Stimulated activated CD4-positive, alpha-beta T cell treated with anti-CD3 and anti-CD28 coated beads, Interleukin-1b, Interleukin-23, amount 100 ng/mL, for 1 hour (primary cell): ENCODE measurements around the gene WDR31.
"Not testable (repeated sequence)": the region's sequence is repeated elsewhere in the genome, so short reads cannot be mapped to it uniquely, and the experiment has no call there.

ENCODE experiments used
- DNase-seq, 2 donors: peaks; one replicate each; pipeline ENCODE4 v3.0.0-alpha.2; 2020; ENCODE audit warnings: low read depth in 2 of 2

WDR31 gene

DNA sequence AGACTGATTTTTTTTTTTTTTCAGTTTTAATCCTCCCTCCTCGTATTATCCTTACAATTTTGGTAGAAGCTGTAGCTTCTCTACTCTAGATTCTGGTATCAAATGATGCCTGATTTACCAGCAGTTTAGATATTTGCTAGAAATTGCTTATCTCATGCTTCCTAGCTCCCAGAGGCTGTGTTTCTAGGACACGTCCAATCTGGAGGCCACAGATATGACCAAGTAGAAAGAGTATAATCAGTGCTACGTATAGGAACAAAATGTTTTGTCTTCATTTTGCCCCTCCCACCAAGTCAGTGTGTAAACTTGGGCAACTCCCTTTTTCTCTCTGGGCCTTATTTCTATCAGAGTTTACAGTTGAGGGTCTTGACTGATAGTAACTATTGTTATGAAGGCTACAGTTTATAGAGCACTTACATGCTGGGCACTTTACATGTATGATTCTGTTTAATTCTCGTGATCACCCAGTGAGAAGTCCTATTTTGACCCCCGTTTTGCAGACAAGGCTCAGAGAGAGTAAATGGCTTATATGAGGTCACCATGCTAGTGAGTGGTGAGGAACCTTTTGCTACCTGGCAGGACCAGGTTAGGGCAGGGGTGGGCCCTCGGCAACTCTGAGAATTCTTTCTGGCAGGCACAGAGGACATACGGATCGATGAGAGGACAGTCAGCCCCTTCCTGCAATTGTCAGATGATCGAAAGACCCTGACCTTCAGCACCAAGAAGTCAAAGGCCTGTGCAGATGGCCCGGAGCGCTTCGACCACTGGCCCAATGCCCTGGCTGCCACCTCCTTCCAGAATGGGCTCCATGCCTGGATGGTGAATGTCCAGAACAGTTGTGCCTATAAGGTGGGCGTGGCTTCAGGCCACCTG, 29.1 kb upstream of the WDR31 start:
- DNase-seq, result no peak

DNA sequence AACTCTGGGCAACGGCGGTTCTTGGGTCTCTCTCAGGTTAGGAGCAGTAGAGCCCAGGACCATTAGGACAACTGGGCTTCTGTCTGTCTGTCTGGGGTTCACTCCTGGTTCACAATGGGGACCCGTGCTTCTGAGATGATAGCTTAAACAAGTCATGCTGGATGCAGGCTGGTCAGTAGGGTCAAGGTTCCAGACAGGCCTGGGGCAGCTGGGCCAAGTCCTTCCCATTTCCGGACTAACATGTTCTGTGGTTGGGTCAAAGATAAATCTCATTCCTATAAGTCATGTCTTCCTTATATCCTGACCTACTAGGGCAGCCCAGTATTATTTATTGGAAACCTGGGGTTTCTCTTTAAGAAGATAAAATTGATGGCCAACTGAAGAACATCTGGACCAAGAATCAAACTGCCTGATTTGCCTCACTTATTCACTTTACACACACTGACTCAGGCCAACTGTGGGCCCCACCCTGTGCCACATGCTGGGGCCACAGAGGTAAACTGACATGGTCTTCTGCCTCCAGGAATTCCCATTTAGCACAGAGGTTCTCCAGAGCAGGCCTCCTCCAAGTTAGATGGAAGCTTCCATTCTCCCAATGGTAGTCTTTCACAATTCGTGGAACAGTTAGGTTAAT, 28.4 kb upstream of the WDR31 start:
- DNase-seq, result no peak

DNA sequence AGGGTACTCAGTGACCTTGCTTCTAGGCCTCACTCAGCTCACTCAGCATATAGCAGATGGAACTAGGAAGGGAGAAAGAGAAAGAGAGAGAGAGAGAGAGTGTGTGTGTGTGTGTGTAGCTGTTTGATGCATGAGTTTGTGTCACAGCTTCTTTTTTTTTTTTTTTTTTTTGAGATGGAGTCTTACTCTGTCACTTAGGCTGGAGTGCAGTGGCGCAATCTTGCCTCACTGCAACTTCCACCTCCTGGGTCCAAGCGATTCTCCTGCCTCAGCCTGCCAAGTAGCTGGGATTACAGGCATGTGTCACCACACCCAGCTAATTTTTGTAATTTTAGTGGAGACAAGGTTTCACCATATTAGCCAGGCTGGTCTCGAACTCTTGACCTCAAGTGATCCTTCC, 25.6 kb upstream of the WDR31 start:
- DNase-seq, result not testable (repeated sequence)

DNA sequence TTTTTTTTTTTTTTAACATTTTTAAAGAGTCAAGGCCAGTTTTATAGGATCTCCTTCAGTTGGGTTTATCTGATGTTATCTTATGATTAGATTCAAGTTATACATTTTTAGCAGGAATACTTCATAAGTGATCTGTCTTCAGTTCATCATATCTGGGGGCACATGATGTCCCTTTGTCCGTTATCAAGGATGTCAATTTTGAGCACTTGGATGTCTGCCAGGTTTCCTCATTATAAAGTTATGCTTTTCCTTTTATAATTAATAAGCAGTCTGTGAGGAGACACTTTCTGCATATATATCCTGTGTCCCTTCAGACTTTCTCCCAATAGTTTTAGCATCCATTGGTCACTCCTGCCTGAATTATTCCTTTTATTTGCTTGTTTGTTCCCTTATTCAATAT, 24.9 kb upstream of the WDR31 start:
- no peak for DNase-seq

DNA sequence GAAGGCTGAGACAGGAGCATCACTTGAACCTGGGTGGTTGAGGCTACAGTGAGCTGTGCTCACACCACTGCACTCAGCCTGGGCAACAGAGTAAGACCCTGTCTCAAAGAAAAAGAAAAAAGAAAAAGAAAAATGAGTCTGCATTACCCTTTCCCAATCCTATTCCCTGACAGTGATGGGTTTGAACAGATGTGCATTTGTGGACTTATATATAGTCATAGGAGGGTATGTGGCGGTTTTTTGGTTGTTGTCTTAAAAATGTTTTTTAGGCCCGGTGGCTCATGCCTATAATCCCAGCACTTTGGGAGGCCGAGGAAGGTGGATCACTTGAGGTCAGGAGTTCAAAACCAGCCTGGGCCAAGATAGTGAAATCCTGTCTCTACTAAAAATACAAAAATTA, 23.3 kb upstream of the WDR31 start:
- DNase-seq, result no peak

GRCh38 chr9:113361304-113362018, 21.4 kb upstream of the WDR31 start:
- no peak for DNase-seq

- DNase-seq, result no peak
Measured at GRCh38 chr9:113360242-113360842, 20.3 kb upstream of the WDR31 start.

GRCh38 chr9:113359385-113359784, 19.3 kb upstream of the WDR31 start:
- DNase-seq, result no peak

- no peak for DNase-seq
Measured at GRCh38 chr9:113356686-113357292, 16.7 kb upstream of the WDR31 start.

DNA sequence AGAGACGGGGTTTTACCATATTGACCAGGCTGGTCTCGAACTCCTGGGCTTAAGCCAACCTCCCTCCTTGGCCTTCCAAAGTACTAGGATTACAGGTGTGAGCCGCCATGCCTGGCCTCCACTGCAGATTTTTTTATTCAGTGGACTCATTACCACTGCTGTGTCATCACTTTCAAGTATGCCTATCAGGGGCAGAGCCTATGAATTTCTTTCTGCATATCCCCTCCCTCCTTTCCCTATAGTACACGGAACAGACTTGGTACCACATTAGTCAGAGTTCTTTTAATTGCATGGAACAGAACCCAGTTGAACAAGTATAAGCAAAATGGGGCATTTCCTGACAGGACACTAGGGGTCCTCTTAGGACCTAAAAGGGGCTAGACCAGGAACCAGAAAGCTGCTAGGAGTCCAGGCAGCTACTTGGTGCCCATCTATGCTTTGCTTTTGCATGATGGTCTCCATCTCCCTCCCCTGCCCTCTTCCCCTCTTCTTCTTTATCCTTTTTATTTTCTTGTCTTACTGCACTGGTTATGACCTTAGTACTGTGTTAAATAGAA, 15.0 kb upstream of the WDR31 start:
- DNase-seq, result no peak

DNA sequence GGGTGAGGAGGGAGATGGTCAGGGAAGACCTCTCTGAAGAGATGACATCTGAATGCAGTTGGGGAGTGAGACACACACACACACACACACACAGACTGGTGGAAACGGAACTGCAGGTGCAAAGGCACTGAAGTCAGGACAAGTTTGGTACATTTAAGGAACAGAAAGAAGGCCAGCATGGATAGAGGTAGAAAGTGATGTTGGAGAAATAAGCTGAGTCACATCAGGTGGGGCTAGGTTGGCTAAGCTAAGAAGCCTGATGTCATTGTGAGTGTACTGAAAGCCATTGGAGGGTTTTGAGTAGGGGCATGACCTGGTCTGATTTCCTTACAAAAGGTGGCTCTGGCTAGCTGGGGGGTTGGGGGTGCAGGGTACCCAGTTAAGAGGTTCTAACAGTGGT, 12.3 kb upstream of the WDR31 start:
- no peak for DNase-seq

DNA sequence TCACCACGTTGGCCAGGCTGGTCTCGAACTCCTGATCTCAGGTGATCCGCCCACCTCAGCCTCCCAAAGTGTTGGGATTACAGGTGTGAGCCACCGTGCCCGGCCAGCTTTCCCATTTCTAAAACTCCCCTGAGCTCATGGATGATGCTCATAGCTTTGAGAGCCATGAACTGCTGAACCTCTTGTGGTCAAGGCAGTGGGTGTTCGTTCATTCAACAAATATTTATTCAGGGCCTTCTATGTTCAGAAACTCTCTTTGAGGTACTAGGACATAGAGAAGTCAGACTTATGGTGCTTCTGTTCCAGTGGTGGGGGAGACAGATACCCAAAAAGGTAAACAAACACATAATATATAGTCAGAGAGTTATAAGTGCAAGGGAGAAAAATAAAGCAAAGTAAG, 11.9 kb upstream of the WDR31 start:
- no peak for DNase-seq

DNA sequence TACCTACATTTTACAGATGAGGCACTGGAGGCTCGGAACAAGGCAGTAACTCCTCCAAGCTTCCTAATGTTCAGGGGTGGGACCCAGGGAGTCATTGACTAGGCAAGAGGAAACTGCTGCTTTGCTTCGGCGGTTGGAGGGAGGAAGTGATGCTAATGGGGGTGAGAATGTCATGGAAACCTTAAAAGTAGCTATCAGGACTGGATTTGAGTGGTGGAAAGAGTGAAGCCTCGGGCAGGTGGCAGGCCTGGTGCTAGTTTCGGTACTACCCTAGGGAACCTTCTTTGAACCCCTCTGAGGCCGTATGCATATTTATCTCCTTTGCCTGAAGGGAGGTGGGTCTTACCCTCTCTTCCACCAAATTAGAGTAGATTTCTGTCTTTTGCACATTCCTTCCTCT, 10.9 kb upstream of the WDR31 start:
- DNase-seq, result no peak

- DNase-seq, result no peak
Measured at GRCh38 chr9:113350107-113350661, 10.1 kb upstream of the WDR31 start.

DNA sequence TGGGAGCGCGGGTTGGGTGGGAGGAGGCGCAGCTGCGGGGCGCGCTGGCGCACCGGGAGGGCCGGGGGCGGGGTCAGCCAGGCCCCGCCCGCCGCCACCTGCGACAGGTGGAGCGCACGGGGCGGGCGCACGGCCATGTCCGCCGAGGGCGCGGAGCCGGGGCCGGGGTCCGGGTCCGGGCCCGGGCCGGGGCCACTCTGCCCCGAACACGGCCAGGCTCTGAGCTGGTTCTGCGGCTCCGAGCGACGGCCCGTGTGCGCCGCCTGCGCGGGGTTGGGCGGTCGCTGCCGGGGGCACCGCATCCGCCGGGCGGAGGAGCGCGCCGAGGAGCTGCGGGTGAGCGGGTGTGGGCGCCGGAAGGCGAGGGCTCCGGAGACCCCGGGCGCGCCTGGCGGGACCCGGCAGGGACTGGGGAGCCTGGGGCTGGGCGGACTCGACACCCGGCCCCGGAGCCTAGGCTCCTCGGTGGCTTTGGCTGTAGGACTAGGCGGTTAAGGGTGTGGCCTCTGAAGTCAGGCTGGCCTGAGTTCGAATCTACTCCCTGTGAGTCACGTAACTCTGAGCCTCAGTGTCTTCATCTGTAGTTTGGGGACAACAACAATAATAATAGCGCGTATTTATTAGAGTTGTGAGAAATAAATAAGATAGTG, 9.5 kb upstream of the WDR31 start, which contains the start of gene BSPRY:
BSPRY (plus strand) TSS at position 97 of the 650 bp plus-strand sequence; CDS start at position 136, 39 bp downstream.
- no peak for DNase-seq

DNA sequence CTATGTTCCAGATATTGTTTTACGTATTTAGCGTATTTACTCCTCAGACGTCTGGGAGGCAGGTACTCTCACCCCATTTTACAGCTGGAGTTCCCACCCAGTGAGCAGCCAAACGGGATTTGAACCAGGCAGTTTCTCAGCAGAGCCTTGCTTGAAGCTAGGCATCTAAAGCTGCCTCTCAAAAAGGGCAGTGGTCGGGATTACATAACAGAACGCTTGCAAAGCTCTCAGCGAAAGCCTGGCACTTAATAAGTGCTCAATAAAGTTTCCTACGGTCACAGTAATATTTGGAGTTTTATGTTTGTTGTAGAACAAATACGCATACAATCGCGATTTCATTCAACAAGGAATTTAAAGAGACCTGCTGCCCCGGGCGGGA, 9.0 kb upstream of the WDR31 start:
- no peak for DNase-seq

- no peak for DNase-seq
Measured at GRCh38 chr9:113348437-113348836, 8.4 kb upstream of the WDR31 start.

DNA sequence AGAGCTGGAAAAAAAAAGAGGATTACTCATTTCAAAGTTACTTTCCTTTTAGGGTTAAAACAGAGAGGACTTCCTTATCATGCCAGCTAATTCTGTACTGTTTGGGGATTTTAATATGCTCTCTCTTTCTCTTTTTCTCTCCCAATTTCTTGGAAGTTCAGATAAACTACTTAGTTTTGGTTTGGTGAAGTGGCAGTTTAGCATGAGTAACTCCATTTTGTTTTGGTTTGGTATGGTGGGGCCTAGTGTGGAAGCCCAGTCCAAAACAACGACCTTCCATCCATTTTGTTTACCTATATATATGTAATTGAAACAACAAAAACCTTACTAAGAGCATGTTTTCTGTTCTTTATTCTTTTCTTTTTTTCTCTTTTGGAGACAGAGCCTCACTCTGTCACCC, 5.6 kb upstream of the WDR31 start:
- no peak for DNase-seq

- DNase-seq, result no peak
Measured at GRCh38 chr9:113345190-113345589, 5.1 kb upstream of the WDR31 start.

DNA sequence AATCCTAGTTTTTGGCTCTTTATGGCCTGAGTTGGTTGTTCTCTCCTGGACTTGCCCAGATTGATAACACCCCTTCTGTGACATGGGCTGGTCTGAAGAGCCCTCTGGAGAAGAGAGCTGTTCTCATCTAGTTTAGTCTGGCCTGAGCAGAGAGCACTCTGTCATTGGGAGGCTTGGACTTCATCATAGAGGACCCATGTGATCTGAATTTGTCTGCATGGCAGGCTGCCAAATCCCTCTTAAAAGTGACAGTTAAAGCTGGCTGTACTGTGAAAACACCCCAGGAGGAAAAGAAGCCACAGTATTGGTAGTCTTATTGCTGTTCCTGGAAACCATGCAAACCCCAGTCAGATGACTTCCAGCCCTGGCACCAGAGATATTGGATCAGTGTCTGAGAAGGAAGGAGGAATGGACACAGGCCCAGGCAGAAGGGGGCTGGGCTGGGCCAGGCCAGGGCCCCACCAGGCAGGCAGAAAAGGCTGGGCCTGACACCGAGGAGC, 3.7 kb upstream of the WDR31 start:
- DNase-seq, result no peak
